Right atrium auricular region (tissue), 2 donors: ENCODE data around the gene CATSPERZ. TPM values are rescaled to one million over a fixed set of nuclear protein-coding genes. Genes with fewer than 3 reads are reported as not detected.
"Not testable (repeated sequence)": the region's sequence is repeated elsewhere in the genome, so short reads cannot be mapped to it uniquely, and the experiment has no call there.

Experiments
- DNase-seq: peaks from one replicate; pipeline ENCODE4 v3.0.0-alpha.2; 2019; ENCODE audit warnings: low spot score
- H3K27ac ChIP-seq, 2 donors: fragments of 200-600 bp; sonication (generic); 1 replicate in 1 of 2; 2 replicates in 1 of 2; pipeline ENCODE4 v1.5.1; 2016 to 2019
- H3K27me3 ChIP-seq, 2 donors: fragments of 200-600 bp; sonication (generic); one replicate each; pipeline versions ENCODE4 v1.5.1 to v1.6.0; 2017 to 2019
- H3K36me3 ChIP-seq: fragments of 200-600 bp; sonication (generic); one replicate; pipeline ENCODE4 v1.5.1; 2016
- H3K4me1 ChIP-seq, 2 donors: fragments of 200-600 bp; sonication (generic); one replicate each; pipeline versions ENCODE4 v1.5.1 to v1.6.0; 2017 to 2019
- H3K4me3 ChIP-seq, 2 donors: fragments of 200-600 bp; sonication (generic); 1 replicate in 1 of 2; 2 replicates in 1 of 2; pipeline ENCODE4 v1.5.1; 2017 to 2019; ENCODE audit warnings: mild to moderate bottlenecking in 1 of 2, moderate library complexity in 1 of 2
- H3K9me3 ChIP-seq, 2 donors: fragments of 200-600 bp; sonication (generic); one replicate each; pipeline ENCODE4 v1.5.1; 2019
- CTCF ChIP-seq, 2 donors: fragments of 200-600 bp; sonication (generic); IDR thresholded peaks; one replicate each; pipeline ENCODE4 v1.5.1; 2019; ENCODE audit warnings: antibody characterized with exemption in 2 of 2
- total RNA-seq, 2 donors: library from RNA; depleted of rRNA; stranded (reverse); fragments of >200 nt; gene quantifications; one replicate each; pipeline ENCODE4 v1.1.0, GENCODE V29; 2016

The CATSPERZ gene
- total RNA-seq, 2 donors from 2014 or later = not detected

- peak; percentile 70 to 89 for TF ChIP-seq CTCF (IDR thresholded peaks at IDR 0.05)
- H3K4me1 ChIP-seq = peaks cover 0 to 43% of the 10 kb centered on the region in 2 donors
- H3K4me3 ChIP-seq = peak overlapping the region; percentile 82 to 87
These were observed 4.3 kb downstream of the CATSPERZ start for GRCh38 chr11:64304316-64305072.

GRCh38 chr11:64305075-64305690 is 5.0 kb downstream of the CATSPERZ start, which contains the start of gene ESRRA:
Gene ESRRA, plus strand, starts transcription at chr11:64305524. Its CDS starts 1,656 bp downstream, at chr11:64307180.
- Histone ChIP-seq H3K4me1 (peaks cover 0 to 36% of the 10 kb centered on the region in 2 donors), H3K27ac (peak within 1 kb of the TSS; percentile 95 to 97), H3K36me3 (peaks cover 8% of the 10 kb centered on the region), H3K27me3 (peaks cover 0 to 4% of the 10 kb centered on the region in 2 donors), H3K9me3 (no peaks in the 10 kb centered on the region), H3K4me3 (peak within 1 kb of the TSS; percentile 82 to 87)
- DNase-seq = peak; percentile 100
- TF ChIP-seq CTCF (IDR thresholded peaks at IDR 0.05) = no peak

More at GRCh38 chr11:64304316-64305072, 4.3 kb downstream of the CATSPERZ start:
- Histone ChIP-seq H3K27ac (peak overlapping the region; percentile 95 to 97), H3K36me3 (peaks cover 8% of the 10 kb centered on the region), H3K9me3 (no peaks in the 10 kb centered on the region), H3K27me3 (peaks cover 0 to 4% of the 10 kb centered on the region in 2 donors)
- peak; percentile 96 for DNase-seq

- peak overlapping the region; percentile 84 to 90 for H3K27ac ChIP-seq
- TF ChIP-seq CTCF (IDR thresholded peaks at IDR 0.05) = peak in 1 of 2 donors; percentile 60
- H3K36me3 ChIP-seq = peaks cover 8% of the 10 kb centered on the region
- peak overlapping the region; percentile 82 to 87 for H3K4me3 ChIP-seq
- H3K9me3 ChIP-seq = no peaks in the 10 kb centered on the region
- H3K4me1 ChIP-seq = peaks cover 0 to 28% of the 10 kb centered on the region in 2 donors
- H3K27me3 ChIP-seq = peaks cover 0 to 4% of the 10 kb centered on the region in 2 donors
- peak; percentile 70 for DNase-seq
These were observed 5.8 kb downstream of the CATSPERZ start for GRCh38 chr11:64305691-64306562.

GRCh38 chr11:64306563-64306875 is 6.4 kb downstream of the CATSPERZ start:
- DNase-seq = no peak
- Histone ChIP-seq H3K4me3 (peak overlapping the region; percentile 82 to 87), H3K27ac (peak overlapping the region; percentile 84 to 90), H3K27me3 (peaks cover 0 to 4% of the 10 kb centered on the region in 2 donors), H3K9me3 (no peaks in the 10 kb centered on the region), H3K36me3 (peaks cover 8% of the 10 kb centered on the region), H3K4me1 (peaks cover 0 to 27% of the 10 kb centered on the region in 2 donors)
- no peak for TF ChIP-seq CTCF (IDR thresholded peaks at IDR 0.05)

GRCh38 chr11:64306876-64307622 is 6.9 kb downstream of the CATSPERZ start:
- no peak for TF ChIP-seq CTCF (IDR thresholded peaks at IDR 0.05)
- DNase-seq = no peak
- H3K36me3 ChIP-seq = peaks cover 8% of the 10 kb centered on the region
- no peaks in the 10 kb centered on the region for H3K9me3 ChIP-seq
- H3K27me3 ChIP-seq = no peaks in the 10 kb centered on the region
- H3K27ac ChIP-seq = peak overlapping the region; percentile 84 to 90
- peak overlapping the region; percentile 82 to 87 for H3K4me3 ChIP-seq
- H3K4me1 ChIP-seq = peaks cover 0 to 27% of the 10 kb centered on the region in 2 donors

- H3K4me1 ChIP-seq = peaks cover 0 to 35% of the 10 kb centered on the region in 2 donors
- H3K4me3 ChIP-seq, DNase-seq, H3K27me3 ChIP-seq, H3K36me3 ChIP-seq, H3K9me3 ChIP-seq, H3K27ac ChIP-seq: not testable (repeated sequence)
These were observed 7.6 kb downstream of the CATSPERZ start for GRCh38 chr11:64307795-64308194.
